Transverse colon (tissue), 1 donor: ENCODE data around the gene FUT7.

Experiments
- EP300 ChIP-seq: sonication (generic); formaldehyde crosslinking; IDR thresholded peaks from one replicate; pipeline ENCODE4 v1.6.1; 2017; ENCODE audit warnings: antibody characterized with exemption, low read depth
- POLR2A ChIP-seq: fragments of 450-650 bp; IDR thresholded peaks from one replicate; pipeline ENCODE4 v1.6.1; 2016; ENCODE audit warnings: antibody characterized with exemption, mild to moderate bottlenecking, moderate library complexity

- TF ChIP-seq POLR2A (no peak), EP300 (no peak)
These were observed 46.0 kb downstream of the FUT7 start for GRCh38 chr9:136985853-136986252.
